SIG-M5 treated with dmso at 0.1 percent for 504 hours (cell line): ENCODE data around the gene P4HA2.

Source experiments
- DNase-seq: peaks from one replicate; lab custom pipeline; 2025; ENCODE audit not compliant: unreplicated experiment; lab: John Stamatoyannopoulos, UW

The P4HA2 gene

DNA sequence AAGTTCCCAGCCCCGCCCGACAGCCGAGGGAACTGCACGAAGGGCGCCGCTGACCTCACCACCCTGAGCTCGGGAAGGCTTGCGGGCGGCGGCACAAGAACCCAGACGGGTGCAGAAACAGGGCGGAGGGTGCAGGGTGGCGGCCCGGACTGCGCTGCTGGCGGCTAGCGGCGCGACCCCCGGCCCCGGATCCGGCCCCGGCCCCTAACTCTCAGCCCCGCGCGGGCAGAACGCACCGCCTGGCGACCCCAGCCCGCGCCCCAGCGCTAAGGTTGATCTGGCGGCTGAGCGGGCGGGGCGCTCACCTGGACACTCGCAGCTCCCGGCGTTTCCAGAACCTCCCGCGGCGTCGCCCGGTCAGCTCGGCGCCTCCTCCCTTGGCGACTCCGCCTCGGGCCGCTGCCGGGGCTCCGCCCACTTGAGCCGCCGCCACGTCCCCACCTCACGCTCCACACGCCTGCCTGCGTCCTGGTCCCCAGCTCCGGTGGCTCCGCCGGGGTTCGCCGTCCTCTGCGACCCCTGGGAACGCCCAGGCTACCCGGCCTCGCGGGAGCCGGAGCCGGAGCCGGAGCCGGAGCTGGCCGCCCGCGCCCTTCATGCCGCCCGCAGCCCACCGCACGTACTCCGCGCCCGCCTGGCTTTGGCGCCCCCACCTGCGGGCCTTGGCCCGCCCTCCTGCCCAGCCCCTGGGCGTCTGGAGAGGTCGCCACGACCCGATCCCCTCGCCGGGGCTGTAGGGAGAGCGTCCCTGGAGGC lies at the start of gene P4HA2:
P4HA2 (minus strand) TSS at position 369 of the 756 bp plus-strand sequence. CDS start 9,227 bp downstream, outside the sequence.
- DNase-seq: peak; percentile 74

DNA sequence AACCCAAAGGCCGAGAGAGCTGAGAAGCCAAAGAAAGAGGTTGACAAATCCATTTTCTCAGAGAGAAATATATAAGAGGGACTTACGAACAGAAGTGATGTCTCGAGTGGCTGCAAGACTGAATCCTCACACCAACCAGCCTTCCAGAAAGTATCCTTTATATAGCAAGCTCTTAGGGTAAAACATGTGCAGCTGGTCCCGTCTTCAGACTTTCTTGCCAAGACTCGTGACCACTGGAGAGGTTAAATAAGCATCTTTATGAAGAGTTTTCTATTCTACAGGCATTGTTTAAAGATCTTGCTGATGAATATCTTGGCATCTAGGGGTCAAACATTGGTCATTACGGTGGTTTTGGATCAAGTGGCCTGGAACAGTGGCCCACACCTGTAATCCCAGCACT lies 49.6 kb upstream of the P4HA2 start:
- no peak for DNase-seq

DNA sequence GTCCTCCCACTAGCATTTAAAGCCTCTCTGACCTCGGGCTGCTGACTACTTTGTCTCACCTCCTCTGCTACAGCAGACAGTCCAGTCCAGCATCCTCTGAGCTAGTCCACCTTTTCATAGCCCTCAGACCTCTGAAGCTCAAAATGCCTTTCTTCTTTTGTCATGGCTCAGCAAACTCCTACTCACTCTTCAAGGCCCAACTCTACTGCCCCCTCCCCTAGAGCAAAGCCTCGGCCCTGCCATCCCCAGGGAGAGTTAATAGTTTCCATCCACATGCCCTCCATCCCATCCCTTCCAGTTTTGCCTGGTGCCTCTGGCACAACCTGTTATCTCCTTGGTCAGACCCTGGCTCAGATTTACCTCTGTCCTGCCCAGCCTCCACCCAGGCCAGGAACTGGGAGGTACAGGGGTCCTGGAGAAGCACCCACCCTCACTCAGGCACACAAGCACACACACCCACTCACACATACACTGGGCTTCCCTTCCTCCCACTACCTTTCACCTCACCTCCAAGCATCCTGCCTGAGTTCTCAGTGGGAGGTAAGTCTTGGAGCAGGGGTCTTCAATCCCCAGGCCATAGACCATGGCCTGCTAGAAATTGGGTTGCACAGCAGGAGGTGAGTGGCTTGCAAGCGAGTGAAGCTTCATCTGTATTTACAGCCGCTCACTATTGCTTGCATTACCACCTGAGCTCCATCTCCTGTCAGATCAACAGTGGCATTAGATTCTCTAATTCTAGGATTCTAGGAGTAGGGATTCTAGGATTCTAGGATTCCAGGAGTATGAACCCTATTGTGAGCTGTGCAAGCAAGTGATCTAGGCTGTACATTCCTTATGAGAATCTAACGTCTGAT lies 47.9 kb upstream of the P4HA2 start:
- DNase-seq: no peak

DNA sequence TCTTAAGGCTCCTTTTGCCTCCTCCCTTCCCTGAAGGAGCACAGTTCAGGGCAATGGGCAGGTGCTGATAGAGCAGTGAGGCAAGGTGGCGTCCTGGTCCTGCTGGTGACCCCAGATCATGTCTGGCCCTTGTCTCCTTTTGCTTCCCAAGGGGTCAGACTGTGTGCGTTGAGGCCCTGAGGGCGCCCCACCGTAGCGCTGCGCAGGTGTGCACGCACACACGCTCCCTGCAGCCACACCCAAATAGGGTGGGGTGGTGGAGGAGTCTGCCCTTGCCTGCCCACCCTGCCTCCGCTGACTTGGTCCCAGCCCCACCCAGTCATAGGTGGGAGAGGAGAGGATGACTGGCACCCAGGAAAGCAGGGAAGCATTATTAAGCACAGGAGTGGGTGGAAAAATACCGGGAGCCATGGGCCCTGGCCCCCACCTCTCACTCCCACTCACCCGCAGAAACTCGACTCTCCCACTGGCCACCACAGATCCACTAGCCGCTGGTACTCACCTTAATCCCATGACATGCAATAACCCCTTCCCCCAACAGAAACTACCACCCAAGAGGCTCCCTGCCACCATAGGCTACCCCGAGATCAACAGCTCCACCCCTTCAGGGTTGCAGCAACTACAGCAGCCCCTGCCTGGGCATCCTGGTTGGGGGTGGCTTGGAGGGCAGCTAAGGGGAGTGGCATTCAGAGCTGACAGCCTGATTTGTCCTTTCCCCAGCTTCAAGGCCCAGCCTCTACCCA lies 46.6 kb upstream of the P4HA2 start:
- no peak for DNase-seq

DNA sequence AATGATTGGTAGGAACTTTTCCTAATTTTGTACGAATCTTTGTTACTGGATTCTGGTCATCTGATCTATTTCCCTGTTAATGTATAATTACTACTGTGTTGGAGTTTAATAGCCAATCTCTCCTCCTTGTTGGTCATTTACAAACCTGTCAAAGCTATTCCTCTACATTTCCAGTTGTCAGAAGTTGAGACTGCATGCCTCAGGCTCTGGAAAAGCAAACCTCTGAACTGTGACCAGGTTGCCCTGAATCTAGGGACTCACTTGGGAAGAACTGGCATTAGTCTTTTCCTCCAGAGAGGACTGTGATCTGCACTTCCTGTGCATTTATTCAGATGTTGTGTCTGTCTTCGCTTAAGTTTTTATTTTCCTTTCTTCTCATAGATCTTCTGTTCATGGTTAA lies 46.0 kb upstream of the P4HA2 start:
- DNase-seq: no peak

DNA sequence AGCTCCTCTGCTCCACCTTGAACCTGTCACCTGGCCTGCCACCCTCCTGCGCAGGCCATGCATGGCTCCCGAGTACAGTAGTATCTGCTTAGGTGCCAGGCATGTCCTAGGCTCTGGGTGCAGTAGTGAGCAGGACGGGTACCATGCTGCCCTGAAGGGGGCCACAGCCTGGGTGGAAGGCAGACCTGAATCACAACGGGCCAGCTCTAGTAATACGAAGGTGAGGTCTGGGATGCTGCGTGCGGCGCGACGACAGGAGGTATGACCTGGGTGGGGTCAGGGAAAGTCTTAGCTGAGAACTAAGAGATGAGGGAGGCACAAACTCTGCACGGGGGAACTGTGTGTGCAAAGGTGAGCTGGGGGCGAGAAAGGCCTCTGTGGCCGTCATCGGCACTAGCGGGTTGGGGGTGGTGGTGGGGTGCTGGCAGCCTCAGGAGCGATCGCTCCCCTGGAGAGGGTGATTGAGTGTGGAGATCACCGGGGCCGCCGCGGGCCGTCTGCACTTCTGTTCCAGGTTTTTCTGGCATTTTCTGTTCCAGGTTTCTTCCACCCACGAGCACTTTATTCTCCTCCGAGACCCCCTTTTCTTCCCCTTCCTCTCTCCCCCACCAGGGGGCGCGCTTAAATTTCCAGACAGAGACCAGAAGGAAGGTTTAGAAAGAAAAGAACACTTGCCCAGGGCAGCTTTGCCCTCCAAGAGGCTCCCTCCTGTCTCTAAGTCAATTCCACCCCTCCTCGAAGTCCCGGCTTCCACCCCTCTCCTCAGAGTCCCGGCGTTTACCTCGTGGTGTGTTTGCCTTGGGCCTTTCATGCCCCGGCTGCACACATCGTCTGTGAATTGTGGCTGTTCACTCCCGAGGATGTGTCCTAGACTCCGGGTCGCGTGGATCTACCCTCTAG lies 44.9 kb upstream of the P4HA2 start:
- peak; percentile 65 for DNase-seq

DNA sequence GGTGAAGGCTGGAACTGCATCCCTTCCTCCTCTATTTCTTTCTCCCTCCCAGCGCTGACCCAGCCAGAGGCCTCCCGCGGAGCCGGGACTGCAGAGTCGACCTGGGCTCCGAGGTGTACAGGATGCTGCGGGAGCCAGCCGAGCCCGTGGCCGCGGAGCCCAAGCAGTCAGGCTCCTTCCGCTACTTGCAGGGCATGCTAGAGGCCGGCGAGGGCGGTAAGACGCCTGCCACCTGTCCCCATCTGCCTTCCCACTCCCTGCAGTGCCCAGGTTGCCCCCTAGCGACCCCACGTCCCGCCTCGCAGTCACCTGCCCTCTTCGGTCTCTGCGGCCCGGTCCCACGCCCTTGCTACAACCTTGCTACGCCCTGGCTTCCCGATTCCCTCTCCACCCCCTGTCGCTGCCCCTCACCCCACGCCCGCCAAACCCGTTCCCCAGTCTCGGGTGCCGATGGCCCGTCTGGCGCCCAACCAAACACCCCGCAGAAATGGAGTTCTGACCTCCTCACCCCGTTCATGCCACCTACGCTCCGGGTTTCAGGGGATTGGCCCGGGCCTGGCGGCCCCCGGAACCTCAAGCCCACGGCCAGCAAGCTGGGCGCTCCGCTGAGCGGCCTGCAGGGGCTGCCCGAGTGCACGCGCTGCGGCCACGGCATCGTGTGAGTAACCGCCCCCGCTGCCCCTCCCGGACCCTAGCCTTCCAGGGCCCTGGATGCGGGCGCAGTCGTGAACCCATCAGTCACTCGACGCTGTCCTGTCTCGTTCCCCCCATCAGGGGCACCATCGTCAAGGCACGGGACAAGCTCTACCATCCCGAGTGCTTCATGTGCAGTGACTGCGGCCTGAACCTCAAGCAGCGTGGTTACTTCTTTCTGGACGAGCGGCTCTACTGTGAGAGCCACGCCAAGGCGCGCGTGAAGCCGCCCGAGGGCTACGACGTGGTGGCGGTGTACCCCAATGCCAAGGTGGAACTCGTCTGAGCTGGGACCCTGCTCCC lies 43.9 kb upstream of the P4HA2 start:
- no peak for DNase-seq

DNA sequence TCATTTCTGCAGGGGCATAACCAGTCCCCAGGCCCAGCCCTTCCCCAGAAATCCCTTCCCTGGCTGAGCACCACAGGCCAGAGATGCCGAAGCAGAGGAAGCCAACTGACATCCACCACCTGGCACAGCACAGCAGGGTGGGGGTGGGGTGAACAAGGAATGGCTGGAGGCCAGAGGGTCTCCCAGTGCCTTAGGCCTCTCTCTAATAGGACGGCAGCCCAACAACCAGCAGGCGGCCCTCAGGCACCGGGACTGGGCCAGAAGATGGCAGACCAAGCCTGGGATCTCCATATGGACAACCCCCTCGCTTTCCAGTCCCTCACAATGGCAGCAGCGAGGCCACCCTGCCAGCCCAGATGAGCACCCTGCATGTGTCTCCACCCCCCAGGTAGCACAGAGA lies 43.1 kb upstream of the P4HA2 start:
- no peak for DNase-seq

DNA sequence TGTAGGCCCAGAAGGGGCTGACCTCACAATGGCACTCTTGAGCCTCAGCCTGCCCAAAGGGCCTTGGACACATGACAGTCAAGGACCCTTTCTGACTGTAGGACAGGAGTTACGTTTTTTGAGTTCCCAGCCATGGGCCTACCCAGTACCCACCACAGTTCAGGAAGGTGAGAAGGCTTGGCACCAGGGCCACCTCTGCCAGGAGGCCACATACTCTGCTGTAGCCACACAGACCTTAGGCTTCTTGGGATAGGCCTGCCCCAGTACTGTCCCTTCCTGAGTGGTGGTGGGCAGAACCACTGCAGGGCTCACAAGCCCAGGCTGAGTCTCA lies 42.6 kb upstream of the P4HA2 start:
- DNase-seq: no peak

DNA sequence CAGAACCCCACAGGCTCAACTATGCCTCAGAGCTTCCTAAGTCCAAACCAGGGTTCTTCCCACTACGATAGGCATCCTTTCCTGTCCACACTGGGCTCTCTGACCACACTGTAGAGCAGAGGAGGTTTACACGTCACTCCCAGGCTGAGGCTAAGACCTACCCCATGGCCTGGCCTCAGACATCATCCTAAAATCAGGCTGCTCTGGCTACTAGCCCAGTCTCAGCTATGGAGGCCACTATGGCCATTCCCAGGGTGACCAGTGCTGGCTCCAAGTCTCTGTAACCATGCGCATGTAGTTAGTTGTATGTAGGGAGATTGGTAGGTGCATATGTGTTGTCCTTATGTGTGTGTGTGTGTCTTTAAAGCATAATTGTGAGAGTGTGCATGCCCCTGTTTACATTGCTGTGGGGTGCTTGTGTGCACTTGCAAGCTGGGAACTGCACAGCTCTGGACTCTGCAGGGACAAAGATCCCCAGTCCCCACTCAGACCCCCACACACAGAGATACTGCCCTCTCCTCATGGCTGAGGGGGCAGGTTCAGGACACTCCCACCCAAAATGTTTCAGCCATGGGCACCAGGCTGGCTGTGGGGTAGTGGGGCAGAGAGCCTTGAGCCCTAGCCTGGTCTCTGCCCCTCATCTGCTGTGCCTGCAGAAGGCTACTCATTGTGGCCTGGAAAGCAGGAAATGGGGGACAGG lies 42.1 kb upstream of the P4HA2 start:
- DNase-seq: no peak

DNA sequence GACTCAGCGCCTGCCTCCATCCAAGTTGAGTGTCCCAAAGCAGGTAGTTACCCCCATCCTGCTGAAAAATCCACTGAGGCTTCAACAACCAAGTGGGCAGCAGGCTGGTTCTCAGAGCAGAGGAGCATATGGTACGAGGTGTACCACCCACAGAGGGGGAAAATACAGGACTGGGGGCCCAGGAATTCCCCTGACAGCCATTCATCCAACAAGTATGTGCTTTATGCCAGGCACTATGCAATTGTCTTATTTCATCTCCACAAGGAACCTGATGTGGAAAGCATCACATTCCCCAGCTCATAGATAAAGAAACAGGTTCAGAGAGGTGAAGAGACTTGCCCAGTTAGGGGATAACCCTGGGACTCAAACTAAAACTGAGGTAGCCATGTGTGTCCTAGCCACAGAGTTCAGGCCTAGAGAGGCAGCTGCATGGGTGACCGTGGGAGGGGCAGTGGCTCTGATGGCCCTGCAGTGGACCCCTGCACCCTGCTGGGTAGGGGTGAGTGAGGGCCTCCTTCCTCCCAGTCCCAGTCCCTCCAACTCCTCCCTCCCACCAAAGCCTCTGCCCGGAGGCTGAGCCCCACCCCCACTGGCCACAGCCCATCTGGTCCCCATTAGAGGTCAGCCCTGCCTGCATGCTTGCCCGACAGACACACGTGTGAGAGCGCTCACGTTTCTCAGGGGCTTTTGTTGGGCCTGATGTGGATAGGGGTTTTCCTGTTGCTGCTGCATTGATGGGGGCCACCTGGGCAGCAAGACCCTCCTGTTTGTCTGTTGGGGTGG lies 41.3 kb upstream of the P4HA2 start:
- no peak for DNase-seq

DNA sequence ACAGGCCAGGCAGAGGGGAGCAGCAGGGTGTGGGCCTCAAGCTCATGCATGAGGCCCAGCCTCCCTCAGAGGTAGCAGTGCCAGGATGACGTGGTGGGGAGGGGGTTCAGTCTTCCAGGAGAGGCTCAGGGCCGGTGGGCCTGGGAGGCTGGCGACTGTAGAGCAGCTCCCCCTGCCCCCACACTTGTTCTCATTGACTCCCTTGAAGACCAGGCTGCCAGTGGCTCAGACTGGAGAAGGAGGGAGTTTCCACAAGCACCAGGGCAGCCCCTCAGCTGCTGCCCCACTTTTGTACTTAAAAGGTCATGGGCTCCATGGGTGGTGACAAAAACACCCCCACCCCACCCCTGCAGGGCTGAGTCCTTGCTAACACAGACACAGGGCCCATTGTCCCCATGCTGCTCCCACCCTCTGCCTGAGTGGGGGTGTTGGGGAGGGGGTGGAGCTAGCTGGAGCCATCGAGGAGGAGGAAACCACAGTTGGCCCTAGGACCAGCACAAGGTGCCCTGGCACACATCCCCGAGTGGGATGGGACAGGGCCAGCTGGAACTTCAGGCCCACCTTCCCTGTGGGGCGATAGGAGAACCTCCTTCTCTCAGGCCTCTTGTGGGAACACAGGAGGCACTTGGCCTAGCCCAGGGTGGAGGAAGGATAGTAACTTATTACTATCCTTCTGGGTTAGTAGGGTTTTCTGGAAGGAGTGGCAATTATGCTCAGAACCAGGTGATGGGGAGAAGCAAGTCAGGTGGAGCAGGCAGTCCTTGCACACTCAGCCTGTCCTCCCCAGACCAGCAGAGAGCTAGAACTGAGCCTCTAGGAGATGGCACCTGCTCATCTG lies 40.5 kb upstream of the P4HA2 start:
- DNase-seq: no peak

DNA sequence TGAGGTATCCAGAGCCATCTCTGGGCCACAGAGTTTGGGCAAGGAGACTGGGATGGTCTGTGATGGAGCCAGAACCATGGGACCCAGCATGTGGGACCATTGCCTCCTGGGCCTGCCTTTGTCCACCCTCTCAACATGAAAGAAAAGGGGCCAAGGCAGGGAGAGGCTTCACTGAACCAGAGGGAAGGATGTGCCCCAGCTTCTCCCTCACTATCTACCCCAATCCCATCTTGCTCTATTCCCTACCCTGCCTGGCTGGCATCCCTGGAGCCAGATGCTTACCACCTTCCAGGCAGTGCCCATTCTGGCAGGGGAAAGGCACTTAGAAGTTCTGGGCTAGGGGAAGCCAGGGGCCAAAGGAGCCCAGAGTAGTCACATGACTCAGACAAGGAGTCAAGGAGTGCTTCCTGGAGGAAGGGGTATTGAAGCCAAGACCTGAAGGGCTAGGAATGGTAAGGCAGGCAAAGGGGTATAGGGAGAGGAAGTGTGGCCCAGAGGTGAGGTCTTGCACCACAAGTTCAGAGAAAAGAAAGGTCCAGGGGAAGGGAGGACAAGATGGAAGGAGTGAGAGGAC lies 39.6 kb upstream of the P4HA2 start:
- no peak for DNase-seq

DNA sequence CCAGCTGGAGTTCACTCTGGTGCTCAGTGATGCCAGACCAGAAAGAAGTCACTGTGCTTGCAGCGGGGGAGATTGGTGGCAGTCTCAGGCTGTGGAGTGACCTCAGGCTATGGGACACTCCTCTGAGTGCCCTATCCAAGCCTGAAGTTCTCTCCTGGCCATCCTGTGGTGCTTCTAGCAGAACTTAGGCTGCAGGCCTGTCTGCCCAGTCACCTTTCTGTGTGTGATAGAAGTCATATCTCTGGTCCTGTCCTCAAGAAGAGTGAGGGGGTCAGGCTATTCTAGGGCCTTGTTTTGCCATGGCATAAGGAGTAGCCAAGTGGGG lies 39.1 kb upstream of the P4HA2 start:
- no peak for DNase-seq

DNA sequence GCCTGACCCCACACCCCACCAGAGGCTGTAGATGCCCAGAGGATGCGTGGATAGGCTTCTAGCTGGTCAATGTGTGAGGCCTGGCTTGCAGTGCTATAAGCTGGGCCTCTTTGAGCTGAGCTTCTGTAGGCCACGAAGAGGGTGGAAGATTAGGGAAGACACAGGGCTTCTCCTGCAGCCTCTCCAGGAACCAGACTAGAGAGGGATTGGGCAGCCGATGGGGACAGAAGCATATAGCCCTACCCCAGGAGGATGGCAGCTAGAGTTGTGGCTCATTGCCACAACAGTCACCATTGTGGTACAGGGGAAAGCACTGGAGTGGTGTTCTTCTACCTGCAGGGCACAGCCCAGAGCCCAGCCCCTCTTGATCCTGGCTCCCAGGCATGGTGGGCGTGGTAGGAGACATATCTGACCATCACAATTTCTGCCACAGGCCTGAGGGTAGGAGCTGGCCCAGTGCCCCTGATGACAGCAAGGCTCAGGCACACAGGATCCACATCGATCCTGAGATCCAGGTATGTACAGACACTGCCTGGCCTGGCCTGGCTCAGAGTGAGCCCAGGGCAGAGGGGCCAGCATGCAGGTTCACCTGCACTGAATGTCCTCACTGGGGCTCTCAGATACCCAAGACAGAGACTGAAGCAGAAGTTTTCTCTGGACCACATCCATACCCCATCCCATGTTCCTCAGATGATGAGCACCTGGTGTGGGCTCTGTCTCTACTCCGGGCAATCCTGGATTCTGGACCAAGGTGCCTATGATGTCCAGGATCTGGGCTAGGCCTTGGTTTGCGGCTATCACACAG lies 38.6 kb upstream of the P4HA2 start:
- no peak for DNase-seq

DNA sequence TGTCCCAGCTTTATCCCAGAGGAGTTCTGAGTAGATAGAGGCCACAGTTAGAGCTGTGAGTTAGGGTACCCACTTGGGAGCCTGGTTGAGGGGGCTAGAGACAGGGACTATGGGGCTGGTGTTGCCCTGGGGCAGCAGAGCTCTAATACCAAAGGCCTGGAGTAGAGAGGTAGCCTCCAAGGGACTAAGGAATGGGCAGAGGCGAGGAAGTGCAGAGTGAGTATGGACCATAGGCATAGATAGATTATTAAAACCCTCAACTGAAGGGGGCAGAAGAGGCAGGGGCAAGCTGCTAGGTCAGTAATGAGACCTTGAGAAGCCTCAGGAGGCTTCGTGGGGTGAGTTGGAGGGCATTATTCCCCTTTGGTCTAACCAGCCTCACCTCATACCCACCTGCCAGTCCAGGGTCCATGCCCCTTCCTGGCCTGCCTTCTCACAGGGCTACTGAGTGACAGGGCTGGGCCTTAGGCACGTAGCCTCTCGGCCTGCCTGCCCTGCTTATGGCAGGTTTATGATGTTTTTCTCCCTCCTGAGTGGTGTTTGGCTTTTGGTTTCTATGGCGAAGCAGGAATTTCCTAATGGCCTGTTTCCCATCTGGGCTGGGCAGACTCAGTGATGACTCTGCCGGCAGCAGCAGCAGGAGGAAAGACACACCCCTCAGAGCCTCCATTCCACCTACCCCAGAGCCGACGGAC lies 37.8 kb upstream of the P4HA2 start:
- no peak for DNase-seq
